Gastrocnemius medialis (tissue), 4 donors: ENCODE measurements around the gene LTBP4.

Experiments
- POLR2A ChIP-seq, 2 donors: fragments of 450-650 bp; IDR thresholded peaks; one replicate each; pipeline ENCODE4 v1.6.1; 2017; ENCODE audit warnings: antibody characterized with exemption in 2 of 2, mild to moderate bottlenecking in 2 of 2, moderate library complexity in 2 of 2
- TF ChIP-seq, protein P1 (sequence below), 5 experiments: fragments of 450-650 bp in 3 of 5; fragments of 200-600 bp in 2 of 5; sonication (generic) in 2 of 5; IDR thresholded peaks in 4 of 5; conservative IDR thresholded peaks in 1 of 5; 1 replicate in 4 of 5; 2 replicates in 1 of 5; pipeline ENCODE4 v1.5.1; 2016 to 2019; ENCODE audit warnings: antibody characterized with exemption in 5 of 5, mild to moderate bottlenecking in 3 of 5, moderate library complexity in 3 of 5

DNA sequence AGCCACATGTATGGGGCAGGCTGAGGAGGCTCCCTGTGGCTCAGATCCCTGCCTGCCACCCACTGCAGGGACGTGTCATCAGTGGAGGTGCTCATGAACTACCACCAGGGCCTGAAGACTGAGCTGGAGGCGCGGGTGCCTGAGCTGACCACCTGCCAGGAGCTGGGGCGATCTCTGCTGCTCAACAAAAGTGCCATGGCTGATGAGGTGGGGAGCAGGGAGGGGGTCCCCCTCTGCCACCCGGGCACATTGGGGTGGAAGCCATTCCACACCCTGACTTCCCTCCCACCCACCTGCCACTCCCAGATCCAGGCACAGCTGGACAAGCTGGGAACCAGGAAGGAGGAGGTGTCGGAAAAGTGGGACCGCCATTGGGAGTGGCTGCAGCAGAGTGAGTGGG is 35.8 kb upstream of the LTBP4 start:
- TF ChIP-seq, protein P1, sequence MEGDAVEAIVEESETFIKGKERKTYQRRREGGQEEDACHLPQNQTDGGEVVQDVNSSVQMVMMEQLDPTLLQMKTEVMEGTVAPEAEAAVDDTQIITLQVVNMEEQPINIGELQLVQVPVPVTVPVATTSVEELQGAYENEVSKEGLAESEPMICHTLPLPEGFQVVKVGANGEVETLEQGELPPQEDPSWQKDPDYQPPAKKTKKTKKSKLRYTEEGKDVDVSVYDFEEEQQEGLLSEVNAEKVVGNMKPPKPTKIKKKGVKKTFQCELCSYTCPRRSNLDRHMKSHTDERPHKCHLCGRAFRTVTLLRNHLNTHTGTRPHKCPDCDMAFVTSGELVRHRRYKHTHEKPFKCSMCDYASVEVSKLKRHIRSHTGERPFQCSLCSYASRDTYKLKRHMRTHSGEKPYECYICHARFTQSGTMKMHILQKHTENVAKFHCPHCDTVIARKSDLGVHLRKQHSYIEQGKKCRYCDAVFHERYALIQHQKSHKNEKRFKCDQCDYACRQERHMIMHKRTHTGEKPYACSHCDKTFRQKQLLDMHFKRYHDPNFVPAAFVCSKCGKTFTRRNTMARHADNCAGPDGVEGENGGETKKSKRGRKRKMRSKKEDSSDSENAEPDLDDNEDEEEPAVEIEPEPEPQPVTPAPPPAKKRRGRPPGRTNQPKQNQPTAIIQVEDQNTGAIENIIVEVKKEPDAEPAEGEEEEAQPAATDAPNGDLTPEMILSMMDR (IDR thresholded peaks at IDR 0.05 in 4 of 5, conservative IDR thresholded peaks at IDR 0.05 in 1 of 5), result no peak
- no peak for TF ChIP-seq POLR2A (IDR thresholded peaks at IDR 0.05)
